ENCODE measurements around the gene TREH.
"Not testable (repeated sequence)": the region's sequence is repeated elsewhere in the genome, so short reads cannot be mapped to it uniquely, and the experiment has no call there.

Gene TREH, protein sequence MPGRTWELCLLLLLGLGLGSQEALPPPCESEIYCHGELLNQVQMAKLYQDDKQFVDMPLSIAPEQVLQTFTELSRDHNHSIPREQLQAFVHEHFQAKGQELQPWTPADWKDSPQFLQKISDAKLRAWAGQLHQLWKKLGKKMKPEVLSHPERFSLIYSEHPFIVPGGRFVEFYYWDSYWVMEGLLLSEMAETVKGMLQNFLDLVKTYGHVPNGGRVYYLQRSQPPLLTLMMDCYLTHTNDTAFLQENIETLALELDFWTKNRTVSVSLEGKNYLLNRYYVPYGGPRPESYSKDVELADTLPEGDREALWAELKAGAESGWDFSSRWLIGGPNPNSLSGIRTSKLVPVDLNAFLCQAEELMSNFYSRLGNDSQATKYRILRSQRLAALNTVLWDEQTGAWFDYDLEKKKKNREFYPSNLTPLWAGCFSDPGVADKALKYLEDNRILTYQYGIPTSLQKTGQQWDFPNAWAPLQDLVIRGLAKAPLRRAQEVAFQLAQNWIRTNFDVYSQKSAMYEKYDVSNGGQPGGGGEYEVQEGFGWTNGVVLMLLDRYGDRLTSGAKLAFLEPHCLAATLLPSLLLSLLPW

DNA sequence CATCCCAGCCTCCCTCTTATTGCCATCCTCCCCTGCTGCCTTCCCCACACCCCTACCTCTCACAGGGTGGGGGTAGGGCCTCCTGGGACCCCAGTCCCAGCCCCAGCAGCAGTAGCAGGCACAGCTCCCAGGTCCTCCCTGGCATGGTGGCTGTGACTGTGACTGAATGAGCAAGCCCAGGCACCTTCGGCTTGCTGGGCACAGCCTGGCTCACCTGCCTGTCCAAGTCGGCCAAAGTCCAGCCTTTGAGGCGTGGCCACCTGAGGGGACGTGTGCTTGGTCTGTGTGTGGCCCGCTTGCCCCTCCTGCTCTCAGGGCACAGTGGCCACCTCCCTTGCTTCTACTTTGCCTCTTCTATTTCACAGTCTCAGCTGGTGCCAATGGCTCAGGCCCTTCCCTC, at the start of gene TREH:
TREH (minus strand) TSS at position 168 of the 400 bp plus-strand sequence; CDS start at position 145, 23 bp downstream.
- no peak for DNase-seq

- DNase-seq = not testable (repeated sequence)
Observed at GRCh38 chr11:118728112-118728511, 48.7 kb upstream of the TREH start.

- not testable (repeated sequence) for DNase-seq
Observed at GRCh38 chr11:118727721-118728066, 48.2 kb upstream of the TREH start.

DNA sequence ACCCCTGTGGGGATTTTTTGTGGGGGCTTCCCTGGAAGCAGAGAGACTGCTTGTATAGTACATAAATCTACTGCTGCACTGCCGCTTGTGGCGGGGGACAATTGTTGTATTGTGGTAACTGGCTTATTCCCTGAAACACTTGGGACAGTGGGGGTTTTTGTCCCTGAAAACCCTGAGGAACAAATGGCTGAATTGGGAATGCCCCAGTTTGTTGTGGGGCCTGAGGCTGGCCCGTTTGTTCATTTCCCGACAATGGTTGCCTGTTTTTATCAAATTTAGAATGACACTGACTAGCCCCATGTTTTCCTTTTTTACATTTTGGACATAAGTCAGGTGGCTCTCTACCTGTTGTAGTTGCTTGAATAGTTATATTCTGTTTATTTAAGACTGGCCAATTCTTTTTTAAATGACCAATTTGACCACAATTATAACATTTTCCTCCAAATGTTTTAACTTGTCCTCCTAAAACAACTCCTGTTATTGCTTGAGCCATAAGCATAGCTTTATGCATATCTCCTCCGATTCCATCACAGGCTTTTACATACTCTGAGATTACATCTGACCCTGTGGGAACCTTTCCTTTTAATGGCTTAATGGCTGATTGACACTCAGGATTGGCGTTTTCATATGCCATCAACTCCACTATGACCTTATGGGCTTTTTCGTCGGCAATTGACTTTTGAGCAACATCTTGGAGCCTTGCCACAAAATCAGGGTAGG, 47.7 kb upstream of the TREH start:
- DNase-seq = not testable (repeated sequence)

DNA sequence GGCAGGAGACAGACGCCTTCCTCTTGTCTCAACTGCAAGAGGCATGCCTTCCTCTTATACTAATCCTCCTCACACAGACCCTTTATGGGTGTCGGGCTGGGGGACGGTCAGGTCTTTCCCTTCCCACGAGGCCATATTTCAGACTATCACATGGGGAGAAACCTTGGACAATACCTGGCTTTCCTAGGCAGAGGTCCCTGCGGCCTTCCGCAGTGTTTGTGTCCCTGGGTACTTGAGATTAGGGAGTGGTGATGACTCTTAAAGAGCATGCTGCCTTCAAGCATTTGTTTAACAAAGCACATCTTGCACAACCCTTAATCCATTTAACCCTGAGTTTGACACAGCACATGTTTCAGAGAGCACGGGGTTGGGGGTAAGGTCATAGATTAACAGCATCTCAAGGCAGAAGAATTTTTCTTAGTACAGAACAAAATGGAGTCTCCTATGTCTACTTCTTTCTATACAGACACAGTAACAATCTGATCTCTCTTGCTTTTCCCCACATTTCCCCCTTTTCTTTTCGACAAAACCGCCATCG, 42.1 kb upstream of the TREH start:
- DNase-seq = not testable (repeated sequence)

DNA sequence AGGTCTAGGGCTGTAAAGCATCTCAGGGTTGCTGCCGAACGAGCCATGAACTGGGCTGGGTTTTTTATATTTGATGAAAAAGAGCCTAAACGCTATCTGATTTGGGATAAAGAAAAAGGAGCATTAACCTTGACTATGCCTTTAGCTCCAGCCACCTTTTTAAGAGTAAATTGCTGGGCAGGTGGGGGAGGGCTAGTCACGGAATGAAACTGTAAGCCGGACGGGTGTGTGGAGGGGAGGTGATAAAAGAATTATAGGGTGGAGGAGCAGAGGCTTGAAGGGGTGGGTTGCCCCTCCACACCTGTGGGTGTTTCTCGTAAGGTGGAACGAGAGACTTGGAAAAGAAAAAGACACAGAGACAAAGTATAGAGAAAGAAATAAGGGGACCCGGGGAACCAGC, 41.3 kb upstream of the TREH start:
- DNase-seq = not testable (repeated sequence)

GRCh38 chr11:118720078-118720477, 40.6 kb upstream of the TREH start:
- not testable (repeated sequence) for DNase-seq

DNA sequence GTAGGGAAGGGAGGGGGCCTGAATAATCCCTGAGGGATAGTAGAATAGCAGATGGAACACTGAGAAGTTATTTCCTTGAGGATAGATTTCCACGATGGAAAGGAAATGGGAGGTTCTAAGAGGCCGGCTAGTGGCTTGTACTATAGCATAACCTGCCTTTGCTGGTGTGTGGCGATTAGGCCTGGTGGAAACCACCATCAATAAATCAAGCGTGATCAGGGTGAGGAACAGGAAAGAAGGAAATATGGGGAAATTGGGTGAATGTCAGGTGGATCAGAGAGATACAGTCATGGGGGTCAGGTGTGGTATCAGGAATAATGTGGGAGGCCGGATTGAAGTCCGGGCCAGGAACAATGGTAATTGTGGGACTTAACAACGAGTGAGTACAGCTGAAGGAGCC, 39.1 kb upstream of the TREH start:
- DNase-seq = not testable (repeated sequence)

- not testable (repeated sequence) for DNase-seq
Observed at GRCh38 chr11:118717733-118718132, 38.3 kb upstream of the TREH start.

DNA sequence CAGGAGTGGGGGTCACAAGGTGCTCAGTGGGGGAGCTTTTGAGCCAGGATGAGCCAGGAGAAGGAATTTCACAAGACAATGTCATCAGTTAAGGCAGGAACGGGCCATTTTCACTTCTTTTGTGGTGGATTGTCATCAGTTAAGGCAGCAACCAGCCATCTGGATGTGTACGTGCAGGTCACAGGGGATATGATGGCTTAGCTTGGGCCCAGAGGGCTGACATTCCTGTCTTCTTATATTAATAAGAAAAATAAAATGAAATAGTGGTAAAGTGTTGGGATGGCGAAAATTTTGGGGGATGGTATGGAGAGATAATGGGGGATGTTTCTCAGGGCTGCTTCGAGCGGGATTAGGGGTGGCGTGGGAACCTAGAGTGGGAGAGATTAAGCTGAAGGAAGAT, 37.8 kb upstream of the TREH start:
- DNase-seq = not testable (repeated sequence)

DNA sequence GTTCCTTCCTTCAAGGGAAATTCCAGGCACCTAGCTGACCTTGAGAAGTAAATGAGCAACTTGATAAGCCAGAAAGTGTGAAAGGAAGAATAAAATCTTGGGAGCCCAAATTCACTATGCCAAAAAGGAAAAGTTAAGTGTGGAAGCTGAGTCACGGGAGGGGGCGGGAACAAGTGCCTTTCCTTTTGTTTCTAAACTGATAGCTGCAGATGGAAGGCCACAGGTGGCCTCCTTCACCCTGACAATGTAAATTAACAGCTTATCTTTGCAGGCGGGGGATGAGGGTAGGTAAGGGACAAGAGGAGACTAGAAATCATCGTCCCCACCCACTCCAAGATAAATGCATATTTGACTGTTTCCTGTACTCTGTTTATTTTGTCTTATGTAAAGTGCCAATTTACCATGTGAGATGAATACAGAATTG, 36.4 kb upstream of the TREH start:
- no peak for DNase-seq

DNA sequence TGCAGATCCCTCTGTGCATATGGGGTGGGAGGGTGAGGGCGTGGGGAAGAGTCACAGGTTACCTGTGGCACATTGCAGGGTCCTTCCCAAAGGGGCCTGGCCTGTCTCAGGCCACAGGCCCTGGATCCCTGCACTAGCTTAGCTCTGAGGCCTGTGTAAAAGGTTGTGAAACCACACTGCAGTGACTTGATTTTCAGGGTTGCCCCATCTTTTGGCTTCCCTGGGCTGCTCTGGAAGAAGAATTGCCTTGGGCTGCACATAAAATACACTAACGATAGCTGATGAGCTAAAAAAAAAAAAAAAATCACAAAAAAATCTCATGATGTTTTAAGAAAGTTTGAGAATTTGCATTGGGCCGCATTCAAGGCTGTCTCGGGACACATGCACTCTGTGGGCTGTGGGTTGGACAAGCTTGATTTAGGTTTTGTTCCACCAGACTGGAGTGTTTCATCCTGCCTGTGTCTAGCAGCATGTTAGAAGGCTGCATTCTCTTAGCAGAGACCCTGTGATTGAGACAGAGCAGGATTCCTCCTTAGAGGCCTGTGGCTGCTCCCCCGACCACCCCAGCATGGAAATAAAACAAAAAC, 35.9 kb upstream of the TREH start:
- DNase-seq = no peak

GRCh38 chr11:118714816-118715215, 35.4 kb upstream of the TREH start:
- DNase-seq = no peak

DNA sequence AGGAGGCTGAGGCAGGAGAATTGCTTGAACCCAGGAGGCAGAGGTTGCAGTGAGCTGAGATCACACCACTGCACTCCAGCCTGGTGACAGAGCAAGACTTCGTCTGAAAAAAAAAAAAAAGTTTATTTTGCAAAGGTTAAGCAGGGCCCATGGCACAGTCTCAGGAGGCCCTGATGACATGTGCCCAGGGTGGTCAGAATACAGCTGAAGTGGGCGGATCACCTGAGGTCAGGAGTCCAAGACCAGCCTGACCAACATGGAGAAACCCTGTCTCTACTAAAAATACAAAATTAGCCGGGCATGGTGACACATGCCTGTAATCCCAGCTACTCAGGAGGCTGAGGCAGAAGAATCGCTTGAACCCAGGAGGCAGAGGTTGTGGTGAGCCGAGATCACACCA, 35.0 kb upstream of the TREH start:
- DNase-seq = not testable (repeated sequence)

- DNase-seq = no peak
Observed at GRCh38 chr11:118708296-118708695, 28.8 kb upstream of the TREH start.

GRCh38 chr11:118706546-118706825, 27.0 kb upstream of the TREH start:
- no peak for DNase-seq

DNA sequence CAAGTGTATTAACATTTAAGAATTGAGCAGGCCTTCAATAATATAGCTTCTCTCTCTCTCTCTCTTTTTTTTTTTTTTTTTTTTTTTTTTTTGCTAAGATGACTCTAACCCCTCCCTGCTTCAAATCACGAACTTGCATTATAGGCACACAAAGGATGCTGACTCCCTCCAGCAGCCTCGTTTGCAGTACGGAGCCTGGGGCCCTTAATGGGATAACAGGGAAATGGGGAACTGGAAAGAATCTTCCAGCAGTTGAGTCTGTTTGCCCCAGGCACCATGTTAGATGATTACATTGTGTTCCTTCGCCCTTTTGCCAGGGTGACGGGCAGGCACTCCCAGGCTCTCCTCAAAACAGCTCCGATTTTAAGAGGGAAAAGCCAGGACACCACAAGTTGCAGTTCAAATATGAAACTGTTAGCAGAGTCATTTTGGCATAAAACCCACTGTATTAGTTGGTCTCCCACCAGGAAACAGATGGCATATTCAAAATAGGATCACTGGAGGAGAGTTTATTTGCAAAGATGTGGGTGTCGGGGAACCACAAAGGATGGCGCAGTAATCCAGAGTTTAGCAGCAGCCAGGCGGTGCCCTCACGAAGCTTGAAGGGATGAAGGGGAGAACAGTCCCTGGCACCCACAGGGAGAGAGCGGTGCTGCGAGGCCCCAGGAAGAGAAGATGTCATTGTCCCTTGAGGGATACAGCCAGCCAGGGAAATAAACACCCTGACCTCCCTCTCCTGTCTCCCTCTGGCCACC, 26.5 kb upstream of the TREH start:
- no peak for DNase-seq

DNA sequence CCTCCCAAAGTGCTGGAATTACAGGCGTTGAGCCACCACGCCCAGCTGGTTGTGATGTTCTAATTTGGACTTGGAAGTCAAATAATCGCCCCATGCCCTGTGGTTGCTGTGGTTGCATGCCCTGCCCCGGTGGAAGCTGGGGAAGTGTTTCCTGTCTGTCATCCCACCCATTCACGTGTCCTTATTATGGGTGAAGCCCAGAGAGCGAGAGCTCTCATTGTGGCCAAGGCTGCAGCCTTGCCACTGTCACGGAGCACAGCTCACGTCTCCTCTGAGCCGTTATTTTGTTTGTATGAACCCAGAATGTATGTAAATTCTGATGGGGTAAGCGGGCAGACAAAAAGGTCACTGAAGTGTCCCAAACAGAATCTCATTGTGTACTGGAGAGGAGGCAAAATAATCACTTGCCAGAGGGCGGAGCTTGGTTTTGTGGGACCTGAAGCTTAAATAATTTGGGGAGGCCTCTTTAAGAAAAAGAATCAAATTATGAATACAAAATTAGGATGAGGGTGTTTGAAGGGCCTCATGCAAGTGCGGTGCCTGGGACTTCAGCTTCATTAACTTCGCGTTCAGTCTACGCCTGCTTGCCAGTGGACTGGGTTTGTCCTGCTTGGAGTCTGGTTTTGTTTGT, 25.8 kb upstream of the TREH start:
- no peak for DNase-seq

DNA sequence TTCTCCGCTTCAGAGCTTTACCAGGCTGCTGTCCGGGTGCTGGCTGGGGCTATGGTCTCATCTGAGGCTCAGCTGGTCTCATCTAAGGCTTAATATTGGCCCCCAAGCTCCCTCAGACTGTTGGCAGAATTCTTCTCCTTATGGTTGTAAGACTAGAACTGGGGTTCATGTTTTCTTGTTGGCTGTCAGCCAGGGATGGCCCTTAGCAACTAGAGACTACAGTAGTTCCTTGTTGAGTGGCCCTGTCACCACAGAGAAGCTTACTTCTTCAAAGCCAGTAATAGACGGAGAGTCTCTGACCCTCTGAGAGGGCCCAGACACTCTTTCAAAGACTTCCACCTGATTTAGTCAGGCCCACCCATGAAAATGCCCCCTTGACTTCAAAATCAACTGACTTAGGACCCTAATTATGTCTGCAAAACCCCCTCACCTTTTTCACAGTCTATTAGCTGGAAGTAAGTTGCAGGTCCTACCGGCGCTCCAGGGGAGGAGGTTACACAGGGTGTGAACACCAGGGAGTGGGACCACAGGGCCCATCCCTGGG, 24.2 kb upstream of the TREH start:
- no peak for DNase-seq

DNA sequence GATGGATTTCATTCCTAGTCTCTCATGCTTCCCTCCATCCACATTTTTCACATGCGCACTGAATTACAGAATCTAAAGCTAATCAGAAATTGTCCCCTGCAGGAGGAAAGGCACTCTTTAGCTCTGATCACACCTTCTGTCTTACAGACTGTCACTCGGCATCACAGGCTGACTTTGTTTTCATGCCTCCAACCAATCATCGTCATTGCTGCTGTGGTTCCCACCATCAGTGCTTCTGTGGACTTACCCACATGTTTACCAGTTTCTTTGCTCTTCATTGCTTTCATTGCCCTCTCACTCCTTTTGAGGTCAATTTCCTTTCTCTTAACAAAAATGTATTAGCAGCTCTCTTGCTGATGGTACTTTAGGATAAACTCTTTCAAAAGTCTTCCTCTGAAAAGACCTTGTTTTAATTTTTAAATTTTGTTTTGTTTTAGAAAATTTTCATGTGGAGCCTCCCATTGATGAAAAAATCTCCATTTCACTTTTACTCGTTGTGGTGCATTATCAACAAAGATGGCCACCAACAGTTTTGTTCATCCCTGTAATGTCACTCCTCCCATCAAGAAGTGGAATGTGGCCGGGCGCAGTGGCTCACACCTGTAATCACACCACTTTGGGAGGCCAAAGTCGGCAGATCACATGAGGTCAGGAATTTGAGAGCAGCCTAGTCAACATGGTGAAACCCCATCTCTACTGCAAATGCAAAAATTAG, 20.2 kb upstream of the TREH start:
- no peak for DNase-seq

- DNase-seq = no peak
Observed at GRCh38 chr11:118697346-118697745, 17.9 kb upstream of the TREH start.

Data from fibroblast of upper back skin (primary cell).